OCI-LY7 (cell line): ENCODE measurements around the gene ALK. TPM values are rescaled to one million over a fixed set of nuclear protein-coding genes. Genes with fewer than 3 reads are reported as not detected.

ENCODE experiments used
- BruUV-seq: library from RNA; stranded (reverse); fragments of 400-500 nt; replicated peaks from 2 replicates; lab custom pipeline; 2021; lab: Mats Ljungman, UMichigan
- CTCF ChIA-PET: fragments of 300-600 bp; sonication (Branson Sonifier 250); formaldehyde crosslinking; loops from one replicate; lab custom pipeline; 2022; ENCODE audit warnings: antibody characterized with exemption; ENCODE audit not compliant: unreplicated experiment; lab: Charles Lee
- POLR2A ChIA-PET: fragments of 300-600 bp; sonication (Branson Sonifier 250); formaldehyde crosslinking; loops from one replicate; lab custom pipeline; 2022; ENCODE audit warnings: antibody characterized with exemption; lab: Charles Lee
- DNase-seq: peaks from one replicate; pipeline ENCODE4 v3.0.0-alpha.2; 2015; ENCODE audit warnings: low spot score
- H2AFZ ChIP-seq: fragments of 200-600 bp; sonication (generic), shearing (Covaris generic); 2 replicates; pipeline ENCODE4 v1.6.1; 2014; ENCODE audit warnings: mild to moderate bottlenecking, antibody characterized with exemption, low read length, moderate library complexity
- H3K27ac ChIP-seq: fragments of 200-600 bp; sonication (generic); 2 replicates; pipeline ENCODE4 v1.5.1; 2014; ENCODE audit warnings: mixed run types, low read depth, mild to moderate bottlenecking, moderate library complexity, low read length, inconsistent platforms; ENCODE audit not compliant: poor library complexity, severe bottlenecking
- H3K36me3 ChIP-seq: fragments of 200-600 bp; sonication (generic); 2 replicates; pipeline ENCODE4 v1.6.1; 2014; ENCODE audit warnings: mild to moderate bottlenecking, antibody characterized with exemption, low read length, moderate library complexity, mixed read lengths; ENCODE audit not compliant: insufficient read depth
- H3K4me1 ChIP-seq: fragments of 200-600 bp; sonication (generic); 2 replicates; pipeline ENCODE4 v1.5.1; 2014; ENCODE audit warnings: mild to moderate bottlenecking, low read length; ENCODE audit not compliant: insufficient read depth, poor library complexity, severe bottlenecking
- H3K4me2 ChIP-seq: fragments of 200-600 bp; sonication (generic); 2 replicates; pipeline ENCODE4 v1.6.1; 2014; ENCODE audit warnings: mild to moderate bottlenecking, low read length
- H3K4me3 ChIP-seq: fragments of 200-600 bp; sonication (generic); 2 replicates; pipeline ENCODE4 v1.5.1; 2014; ENCODE audit warnings: mild to moderate bottlenecking, low read depth, low read length; ENCODE audit not compliant: poor library complexity, severe bottlenecking
- H3K79me2 ChIP-seq: fragments of 200-600 bp; sonication (generic); 2 replicates; pipeline ENCODE4 v1.6.1; 2016; ENCODE audit warnings: low read depth, mild to moderate bottlenecking, low read length, moderate library complexity, mixed read lengths; ENCODE audit not compliant: insufficient read depth
- H3K9me2 ChIP-seq: fragments of 200-600 bp; sonication (generic); 2 replicates; pipeline ENCODE4 v1.6.1; 2016; ENCODE audit warnings: mild to moderate bottlenecking, low read length, mixed read lengths; ENCODE audit not compliant: insufficient read depth
- H3K9me3 ChIP-seq: fragments of 200-600 bp; sonication (generic); 2 replicates; pipeline ENCODE4 v1.6.1; 2014; ENCODE audit warnings: mild to moderate bottlenecking, mixed run types, low read length, mixed read lengths
- H4K20me1 ChIP-seq: fragments of 200-600 bp; sonication (generic); 2 replicates; pipeline ENCODE4 v1.6.1; 2014; ENCODE audit warnings: mild to moderate bottlenecking, antibody characterized with exemption, low read length, moderate library complexity, mixed read lengths; ENCODE audit not compliant: insufficient read depth
- CTCF ChIP-seq: fragments of 200-600 bp; sonication (generic); conservative IDR thresholded peaks from 2 replicates; pipeline ENCODE4 v1.5.1; 2014; ENCODE audit warnings: mild to moderate bottlenecking, antibody characterized with exemption, low read length, moderate library complexity, mixed read lengths
- EZH2phosphoT487 ChIP-seq: fragments of 200-600 bp; sonication (generic); IDR thresholded peaks from 2 replicates; pipeline ENCODE4 v1.6.1; 2018; ENCODE audit warnings: low read depth, borderline replicate concordance, mild to moderate bottlenecking, mixed run types, antibody characterized with exemption, low read length, moderate library complexity, mixed read lengths
- intact Hi-C: fragments of 100-400 bp; cut with micrococcal nuclease; formaldehyde crosslinking; loops from one replicate; pipeline ENCODE4 v1.10.0; 2022; ENCODE audit not compliant: unreplicated experiment
- total RNA-seq, 2 experiments: library from RNA; depleted of rRNA in 1 of 2; stranded (reverse); fragments of >200 nt in 1 of 2; shearing (Covaris generic) in 1 of 2; gene quantifications; 2 replicates each; pipeline ENCODE4 v1.2.3, GENCODE V29; 2014 to 2022

The ALK gene
- total RNA-seq, 2 experiments from 2014 or later = 0.09 TPM; not detected in 1

GRCh38 chr2:29309090-29310029 lies 612.0 kb downstream of the ALK start:
- Histone ChIP-seq H3K9me3 (no peaks in the 10 kb centered on the region), H3K79me2 (no peaks in the 10 kb centered on the region), H3K27ac (no peak overlapping the region), H3K4me3 (no peak overlapping the region), H3K4me1 (no peaks in the 10 kb centered on the region), H3K36me3 (no peaks in the 10 kb centered on the region), H4K20me1 (no peaks in the 10 kb centered on the region), H2AFZ (no peak overlapping the region), H3K9me2 (no peaks in the 10 kb centered on the region), H3K4me2 (no peak overlapping the region)
- peak; percentile 67 for DNase-seq
- TF ChIP-seq CTCF (peak; percentile 87), EZH2phosphoT487 (no peak)
- CTCF ChIA-PET = interaction anchor here (0.6 to 1.1 kb wide), 3 partner anchors 10 to 511 kb away, joined by 3 read pairs; no protein-coding TSS in a partner anchor
- no TSS peak for BruUV-seq
- POLR2A ChIA-PET = interaction anchor here (0.6 kb wide), 1 partner anchor 61 kb away, joined by 4 read pairs; no protein-coding TSS in a partner anchor
- intact Hi-C loops = no loop called here

GRCh38 chr2:29308366-29308765 lies 613.0 kb downstream of the ALK start:
- no peaks in the 10 kb centered on the region for H3K79me2 ChIP-seq
- no peaks in the 10 kb centered on the region for H3K9me3 ChIP-seq
- no peaks in the 10 kb centered on the region for H3K36me3 ChIP-seq
- DNase-seq = no peak
- TF ChIP-seq EZH2phosphoT487 (no peak), CTCF (no peak)
- no peak overlapping the region for H3K4me3 ChIP-seq
- no TSS peak for BruUV-seq
- H2AFZ ChIP-seq = no peak overlapping the region
- H3K27ac ChIP-seq = no peak overlapping the region
- intact Hi-C loops = no loop called here
- H3K9me2 ChIP-seq = no peaks in the 10 kb centered on the region
- no peak overlapping the region for H3K4me2 ChIP-seq
- ChIA-PET CTCF (interaction anchor here (0.8 to 1.1 kb wide), 2 partner anchors 11 to 512 kb away, joined by 3 read pairs; no protein-coding TSS in a partner anchor), POLR2A (interaction anchor here (0.7 kb wide), 1 partner anchor 34 kb away, joined by 4 read pairs; no protein-coding TSS in a partner anchor)
- no peaks in the 10 kb centered on the region for H3K4me1 ChIP-seq
- no peaks in the 10 kb centered on the region for H4K20me1 ChIP-seq
